A549 (cell line): ENCODE results near the gene HOXA13. TPM values are rescaled to one million over a fixed set of nuclear protein-coding genes. Genes with fewer than 3 reads are reported as not detected.

ENCODE experiments used
- ATAC-seq, 2 experiments: fragments of 200-7000 bp in 1 of 2; fragments of >200 bp in 1 of 2; cut with Nextera tagmentation in 1 of 2; cut with Tn5 transposase in 1 of 2; 3 replicates each; pipeline versions ENCODE4 v1.8.0 to v1.9.1; 2018 to 2020; ENCODE audit warnings: mild to moderate bottlenecking in 1 of 2, moderate library complexity in 1 of 2
- CTCF ChIA-PET: fragments of 300-600 bp; sonication (Branson Sonifier 250); formaldehyde crosslinking; extraction: SDS; loops from one replicate; lab custom pipeline; 2021; ENCODE audit warnings: antibody characterized with exemption, inconsistent platforms; lab: Yijun Ruan, JAX
- POLR2A ChIA-PET: fragments of 350-600 bp; formaldehyde crosslinking; extraction: SDS; loops from one replicate; lab custom pipeline; 2021; ENCODE audit warnings: antibody characterized with exemption, inconsistent platforms; lab: Yijun Ruan, JAX
- DNase-seq, 2 experiments: peaks; one replicate each; pipeline versions ENCODE4 v3.0.0 to v3.0.0-alpha.2; 2011 to 2016; ENCODE audit warnings: low read depth in 1 of 2, low spot score in 1 of 2
- FAIRE-seq: peaks from 2 replicates; lab custom pipeline; 2011; peaks lifted over from hg19 to GRCh38; lab: Jason Lieb, UNC
- H3K27ac ChIP-seq, 2 experiments: fragments of >200 bp; sonication (Bioruptor Twin); formaldehyde crosslinking; 3 replicates each; pipeline ENCODE4 v1.5.1; 2016 to 2017
- H3K4me1 ChIP-seq: fragments of >200 bp; sonication (Bioruptor Twin); formaldehyde crosslinking; 3 replicates; pipeline ENCODE4 v1.6.1; 2016
- H3K4me2 ChIP-seq: fragments of >200 bp; sonication (Bioruptor Twin); formaldehyde crosslinking; 3 replicates; pipeline ENCODE4 v1.6.1; 2016
- H3K4me3 ChIP-seq: fragments of >200 bp; sonication (Bioruptor Twin); formaldehyde crosslinking; 3 replicates; pipeline ENCODE4 v1.5.1; 2016
- H3K9me3 ChIP-seq: fragments of >200 bp; sonication (Bioruptor Twin); formaldehyde crosslinking; 3 replicates; pipeline ENCODE4 v1.6.1; 2016
- ATOH8 ChIP-seq: fragments of 250-450 bp; sonication (Bioruptor Pico); IDR thresholded peaks from 2 replicates; pipeline ENCODE4 v1.5.0; 2020; ENCODE audit warnings: low read depth, mild to moderate bottlenecking, moderate library complexity
- CHD4 ChIP-seq: fragments of 200-600 bp; sonication (generic); IDR thresholded peaks from 2 replicates; pipeline ENCODE4 v1.6.1; 2016; ENCODE audit warnings: antibody characterized with exemption, mild to moderate bottlenecking, borderline replicate concordance
- EP300 ChIP-seq, 2 experiments: fragments of >200 bp; sonication (Bioruptor Twin); formaldehyde crosslinking; IDR thresholded peaks; 2 replicates in 1 of 2; 3 replicates in 1 of 2; pipeline ENCODE4 v1.6.1; 2016 to 2017
- FOSL2 ChIP-seq, 2 experiments: fragments of 450-650 bp in 1 of 2; fragments of >200 bp in 1 of 2; sonication (Bioruptor Twin) in 1 of 2; formaldehyde crosslinking; IDR thresholded peaks; 2 replicates each; pipeline versions ENCODE4 v1.5.0 to v1.6.1; 2016 to 2020; ENCODE audit warnings: mild to moderate bottlenecking in 1 of 2, moderate library complexity in 1 of 2
- HDAC2 ChIP-seq: fragments of 200-600 bp; sonication (generic); IDR thresholded peaks from 2 replicates; pipeline ENCODE4 v1.6.1; 2016
- HES2 ChIP-seq: fragments of >200 bp; sonication (Bioruptor Twin); formaldehyde crosslinking; IDR thresholded peaks from 2 replicates; pipeline ENCODE4 v1.6.1; 2016
- HEYL ChIP-seq: fragments of 250-450 bp; sonication (Bioruptor Pico); IDR thresholded peaks from 2 replicates; pipeline ENCODE4 v1.8.0; 2021; ENCODE audit warnings: mild to moderate bottlenecking, moderate library complexity
- HOXB5 ChIP-seq: fragments of 250-450 bp; sonication (Bioruptor Pico); IDR thresholded peaks from 2 replicates; pipeline ENCODE4 v1.5.0; 2020; ENCODE audit warnings: mild to moderate bottlenecking, moderate library complexity
- KDM1A ChIP-seq: fragments of 200-600 bp; sonication (generic); IDR thresholded peaks from 2 replicates; pipeline ENCODE4 v1.6.1; 2016; ENCODE audit warnings: low read depth, mild to moderate bottlenecking
- MAZ ChIP-seq: fragments of 150-350 bp; IDR thresholded peaks from 2 replicates; pipeline ENCODE4 v1.6.1; 2014; ENCODE audit warnings: antibody characterized with exemption, low read depth, low read length, borderline replicate concordance
- NFE2L2 ChIP-seq: fragments of 150-350 bp; conservative IDR thresholded peaks from 2 replicates; pipeline ENCODE4 v1.6.1; 2014; ENCODE audit warnings: low read length
- PBX3 ChIP-seq: IDR thresholded peaks from 2 replicates; pipeline ENCODE4 v1.6.1; 2012
- POLR2A ChIP-seq: IDR thresholded peaks from 2 replicates; pipeline ENCODE4 v1.6.1; 2012; ENCODE audit warnings: mild to moderate bottlenecking, low read length
- RAD21 ChIP-seq, 2 experiments: fragments of >200 bp in 1 of 2; sonication (Bioruptor Twin) in 1 of 2; formaldehyde crosslinking in 1 of 2; IDR thresholded peaks in 1 of 2; conservative IDR thresholded peaks in 1 of 2; 2 replicates in 1 of 2; 3 replicates in 1 of 2; pipeline ENCODE4 v1.6.1; 2012 to 2018; ENCODE audit warnings: inconsistent platforms in 1 of 2
- RFX5 ChIP-seq: fragments of 450-650 bp; IDR thresholded peaks from 2 replicates; pipeline ENCODE4 v1.7.1; 2014; ENCODE audit warnings: antibody characterized with exemption, mild to moderate bottlenecking, moderate library complexity
- SMC3 ChIP-seq: fragments of >200 bp; sonication (Bioruptor Twin); formaldehyde crosslinking; IDR thresholded peaks from 3 replicates; pipeline ENCODE4 v1.6.1; 2018; ENCODE audit warnings: inconsistent platforms
- TP53 ChIP-seq: fragments of 250-450 bp; sonication (Bioruptor Pico); IDR thresholded peaks from 2 replicates; pipeline ENCODE4 v1.5.0; 2021; ENCODE audit warnings: mild to moderate bottlenecking, moderate library complexity
- ZSCAN20 ChIP-seq: fragments of 250-450 bp; sonication (Bioruptor Pico); IDR thresholded peaks from 2 replicates; pipeline ENCODE4 v1.8.0; 2022; ENCODE audit warnings: mild to moderate bottlenecking, moderate library complexity
- WGBS: methylation state at CpG from one replicate; pipeline ENCODE4 v1.1.6; 2017; ENCODE audit errors: missing lambda C conversion rate; 5-methylcytosine and 5-hydroxymethylcytosine counted together
- polyA plus RNA-seq, 4 experiments: library from polyadenylated mRNA; depleted of rRNA in 3 of 4; stranded (reverse); fragments of >200 nt; fragmentation: RNase III in 1 of 4; extraction: RNeasy Plus Mini Kit Qiagen cat#74134 plus additional on column Dnase treatment in 1 of 4; gene quantifications; 2 replicates in 3 of 4; 3 replicates in 1 of 4; pipeline ENCODE4 v1.2.3, GENCODE V29; 2011 to 2017
- TF ChIP-seq, protein P1 (sequence below): IDR thresholded peaks from 2 replicates; pipeline ENCODE4 v1.6.1; 2012; ENCODE audit warnings: low read depth, borderline replicate concordance

HOXA13 gene
- polyA plus RNA-seq, 2 of the 4 experiments (the other 2 are of a cell fraction), result 2.2 to 2.7 TPM

GRCh38 chr7:27154901-27155815, 44.7 kb downstream of the HOXA13 start:
- WGBS, result 91% methylated on average over 48 of the region's 48 CpGs
- TF ChIP-seq PBX3, result no peak
- no peak for TF ChIP-seq HDAC2
- no peak for TF ChIP-seq TP53 (CRISPR knock-in tag)
- no peak for TF ChIP-seq ZSCAN20
- TF ChIP-seq, protein P1, sequence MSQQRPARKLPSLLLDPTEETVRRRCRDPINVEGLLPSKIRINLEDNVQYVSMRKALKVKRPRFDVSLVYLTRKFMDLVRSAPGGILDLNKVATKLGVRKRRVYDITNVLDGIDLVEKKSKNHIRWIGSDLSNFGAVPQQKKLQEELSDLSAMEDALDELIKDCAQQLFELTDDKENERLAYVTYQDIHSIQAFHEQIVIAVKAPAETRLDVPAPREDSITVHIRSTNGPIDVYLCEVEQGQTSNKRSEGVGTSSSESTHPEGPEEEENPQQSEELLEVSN, result no peak
- no peak for TF ChIP-seq RAD21 (conservative IDR thresholded peaks at IDR 0.05 in 1 of 2, IDR thresholded peaks at IDR 0.05 in 1 of 2)
- TF ChIP-seq KDM1A, result no peak
- TF ChIP-seq FOSL2 (IDR thresholded peaks at IDR 0.05), result no peak
- TF ChIP-seq FOSL2 (CRISPR knock-in tag; IDR thresholded peaks at IDR 0.05), result no peak
- TF ChIP-seq HES2, result no peak
- no peak for TF ChIP-seq POLR2A
- TF ChIP-seq RFX5, result no peak
- no peak for TF ChIP-seq SMC3
- TF ChIP-seq HOXB5 (CRISPR knock-in tag), result no peak
- no peak for TF ChIP-seq ATOH8 (CRISPR knock-in tag)
- TF ChIP-seq, all 56 proteins: peak for 0
- ATAC-seq (no peak), DNase-seq (no peak), FAIRE-seq (no peak)
- Histone ChIP-seq H3K4me3 (peak overlapping the region; percentile 51), H3K9me3 (no peaks in the 10 kb centered on the region), H3K27ac (peak overlapping the region; percentile 74 to 85; a peak in 5 of 6 replicates), H3K4me2 (peak overlapping the region; percentile 73), H3K4me1 (0 out of 3 replicates have a peak, but pooled peaks cover 3% of the 10 kb centered on the region)
- POLR2A ChIA-PET, result no interaction called here
- CTCF ChIA-PET, result interaction anchor here (0.7 to 2.2 kb wide), 4 partner anchors 11 to 487 kb away, joined by 3 to 10 read pairs (median 4); partner anchors contain the start of gene HOXA5

GRCh38 chr7:27154369-27154768, 45.5 kb downstream of the HOXA13 start:
- no peak for FAIRE-seq
- 95% methylated on average over 10 of the region's 10 CpGs for WGBS
- Histone ChIP-seq H3K4me1 (peaks cover 9% of the 10 kb centered on the region), H3K9me3 (no peaks in the 10 kb centered on the region), H3K4me3 (no peak overlapping the region), H3K4me2 (no peak overlapping the region), H3K27ac (no peak overlapping the region)
- no peak for ATAC-seq
- ChIA-PET POLR2A (no interaction called here), CTCF (interaction anchor here (0.9 to 2.2 kb wide), 4 partner anchors 11 to 473 kb away, joined by 3 to 10 read pairs (median 4); partner anchors contain the start of gene HOXA5)
- DNase-seq, result no peak
- no peak for TF ChIP-seq SMC3
- TF ChIP-seq ZSCAN20, result no peak
- TF ChIP-seq HEYL (CRISPR knock-in tag), result no peak
- no peak for TF ChIP-seq MAZ
- no peak for TF ChIP-seq HES2
- TF ChIP-seq CHD4, result no peak
- TF ChIP-seq NFE2L2, result no peak
- TF ChIP-seq KDM1A, result no peak
- no peak for TF ChIP-seq EP300 (IDR thresholded peaks at IDR 0.05)
